Sigmoid colon (tissue), 3 donors: ENCODE results near the gene NKX1-2.
"Not testable (repeated sequence)": the region's sequence is repeated elsewhere in the genome, so short reads cannot be mapped to it uniquely, and the experiment has no call there.

Experiments
- CTCF ChIP-seq, 4 experiments: fragments of 450-650 bp in 3 of 4; fragments of 200-600 bp in 1 of 4; IDR thresholded peaks; one replicate each; pipeline ENCODE4 v1.5.1; 2016 to 2019; ENCODE audit warnings: antibody characterized with exemption in 4 of 4, mild to moderate bottlenecking in 3 of 4, moderate library complexity in 2 of 4
- POLR2A ChIP-seq, 2 donors: fragments of 450-650 bp; IDR thresholded peaks; one replicate each; pipeline ENCODE4 v1.6.1; 2016; ENCODE audit warnings: antibody characterized with exemption in 2 of 2, mild to moderate bottlenecking in 2 of 2, moderate library complexity in 2 of 2

GRCh38 chr10:124441694-124442093, 8.1 kb downstream of the NKX1-2 start:
- not testable (repeated sequence) for TF ChIP-seq CTCF, POLR2A (IDR thresholded peaks at IDR 0.05)
